Measurements from ENCODE around the gene PLEKHO2. TPM values are rescaled to one million over a fixed set of nuclear protein-coding genes. Genes with fewer than 3 reads are reported as not detected.

The PLEKHO2 gene
- total and polyA plus RNA-seq, 2 of the 8 experiments (the other 6 are each of a cell fraction or from before 2014, with no cell fraction given) = 16.9 to 20.1 TPM

GRCh38 chr15:64837502-64837901, 4.2 kb upstream of the PLEKHO2 start:
- H2BK5ac ChIP-seq (ENCODE audit: low read depth, low read length) = no peak overlapping the region
- H2BK12ac ChIP-seq (ENCODE audit: low read depth, low read length) = no peak overlapping the region
- H3K4me2 ChIP-seq (ENCODE audit: insufficient read depth in 1 of 2, low read depth in 2 of 2, low read length in 2 of 2) = no peak overlapping the region
- H4K20me1 ChIP-seq (replicated peaks in 1 of 2; ENCODE audit: control insufficient read depth in 1 of 2, insufficient read depth in 2 of 2, low read length in 2 of 2) = peaks cover under 1 to 2% of the 10 kb centered on the region in 2 experiments
- DNase-seq (ENCODE audit: low read depth in 1 of 2, low spot score in 2 of 2) (no peak), FAIRE-seq (no peak)
- no peak overlapping the region for H2BK15ac ChIP-seq (ENCODE audit: low read length)
- H3K23ac ChIP-seq (ENCODE audit: insufficient read length) = no peak overlapping the region
- H3K79me2 ChIP-seq (ENCODE audit: control insufficient read depth in 1 of 2, insufficient read depth in 2 of 2, low read length in 2 of 2) = peaks cover 0 to 6% of the 10 kb centered on the region in 2 experiments; a peak in 2 of 4 replicates
- no peak overlapping the region for H3K27ac ChIP-seq (ENCODE audit: low read depth, low read length)
- H3K4me3 ChIP-seq (ENCODE audit: extremely low read depth in 1 of 4, insufficient read depth in 2 of 4, low read depth in 3 of 4, low read length in 4 of 4) = no peak overlapping the region
- WGBS, 2 experiments (ENCODE audit: extremely low coverage in 1 of 2, insufficient coverage in 1 of 2, insufficient read length in 1 of 2, insufficient replicate concordance in 2 of 2, low coverage in 1 of 2, low lambda C conversion rate in 2 of 2, missing lambda C conversion rate in 1 of 2) = 100% methylated on average over 1 of the region's 1 CpG; no CpG with 5 or more reads in 1 of the 2 experiments
- H4K8ac ChIP-seq (ENCODE audit: extremely low read depth, insufficient read depth, low read length) = no peak overlapping the region
- H2AFZ ChIP-seq (ENCODE audit: low read length) = no peak overlapping the region
- CTCF ChIA-PET (ENCODE audit: partially characterized antibody) = interaction anchor here (0.6 to 5.7 kb wide), 10 partner anchors 28 to 151 kb away, joined by 3 to 53 read pairs (median 4); no protein-coding TSS in a partner anchor
- no peak overlapping the region for H3K4ac ChIP-seq (replicated peaks; ENCODE audit: insufficient read length, low read depth, low read length)
- H4K91ac ChIP-seq (replicated peaks; ENCODE audit: insufficient read length, low read length) = no peak overlapping the region
- peaks cover 10% of the 10 kb centered on the region for H3K23me2 ChIP-seq (ENCODE audit: low read depth, low read length)
- H4K5ac ChIP-seq (ENCODE audit: insufficient read length, low read depth, low read length) = no peak overlapping the region
- POLR2A ChIA-PET (ENCODE audit: partially characterized antibody) = interaction anchor here (1.0 to 17.0 kb wide), 4 partner anchors 9 to 23 kb away, joined by 3 to 381 read pairs (median 4); no protein-coding TSS in a partner anchor
- H2BK20ac ChIP-seq (ENCODE audit: low read length) = no peak overlapping the region
- H3K14ac ChIP-seq (ENCODE audit: insufficient read length) = no peak overlapping the region
- H3K79me1 ChIP-seq (ENCODE audit: low read depth, low read length) = peaks cover 2% of the 10 kb centered on the region
- no peak overlapping the region for H3K56ac ChIP-seq (replicated peaks; ENCODE audit: insufficient read length, low read depth, low read length)
- no peaks in the 10 kb centered on the region for H3K27me3 ChIP-seq (replicated peaks in 1 of 4; ENCODE audit: control insufficient read depth in 3 of 4, extremely low read depth in 1 of 4, insufficient read depth in 3 of 4, low read length in 3 of 4)
- H3K4me1 ChIP-seq (replicated peaks in 1 of 4; ENCODE audit: control insufficient read depth in 3 of 4, insufficient read depth in 4 of 4, low read length in 3 of 4) = peaks cover 0 to 9% (median 4%) of the 10 kb centered on the region in 4 experiments; a peak in 5 of 7 replicates
- peak overlapping the region; percentile 97; the same call in 1 of the 2 replicates for H2AK5ac ChIP-seq (ENCODE audit: low read depth, low read length)
- H3K36me3 ChIP-seq (ENCODE audit: control insufficient read depth in 2 of 4, insufficient read depth in 4 of 4, low read length in 3 of 4) = no peaks in the 10 kb centered on the region
- H3K9me3 ChIP-seq (ENCODE audit: insufficient read depth in 2 of 2, low read depth in 1 of 2, low read length in 1 of 2) = no peaks in the 10 kb centered on the region
- H2BK120ac ChIP-seq (replicated peaks; ENCODE audit: low read depth, low read length) = no peak overlapping the region
- no peak overlapping the region for H3K18ac ChIP-seq (ENCODE audit: extremely low read depth, low read length)
- H3K9ac ChIP-seq (replicated peaks in 1 of 4; ENCODE audit: extremely low read depth in 1 of 4, low read depth in 3 of 4, low read length in 3 of 4) = no peak overlapping the region
- TF ChIP-seq ZNF274 (IDR thresholded peaks at IDR 0.05; ENCODE audit: borderline replicate concordance, extremely low read depth, low read length) (no peak), TEAD4 (IDR thresholded peaks at IDR 0.05; ENCODE audit: low read depth, low read length) (no peak), MAFK (IDR thresholded peaks at IDR 0.05; ENCODE audit: low read depth, low read length) (no peak), ATF3 (IDR thresholded peaks at IDR 0.05; ENCODE audit: insufficient read depth, low read depth, low read length) (no peak), CREB1 (IDR thresholded peaks at IDR 0.05) (no peak), RBBP5 (IDR thresholded peaks at IDR 0.05; ENCODE audit: borderline replicate concordance, low read depth, low read length) (no peak), RAD21 (IDR thresholded peaks at IDR 0.05 in 1 of 2, conservative IDR thresholded peaks at IDR 0.05 in 1 of 2; ENCODE audit: low read depth in 2 of 2, low read length in 2 of 2) (no peak)

All from H1 (cell line).